ENCODE measurements around the gene RNF138. TPM values are rescaled to one million over a fixed set of nuclear protein-coding genes. Genes with fewer than 3 reads are reported as not detected.

RNF138 gene
- total RNA-seq, 2 experiments from 2014 or later: 67.7 to 77.4 TPM

- Mint-ChIP-seq H3K9me3 (no peaks in the 10 kb centered on the region), H3K27ac (no peak overlapping the region), H3K36me3 (ENCODE audit: low read depth) (peaks cover 39% of the 10 kb centered on the region), H3K4me3 (no peak overlapping the region), H3K4me1 (peaks cover 19% of the 10 kb centered on the region), H3K27me3 (no peaks in the 10 kb centered on the region)
- no peak for DNase-seq
- ChIA-PET CTCF (interaction anchor here (0.7 kb wide), 1 partner anchor 11 kb away, joined by 4 read pairs; no protein-coding TSS in a partner anchor), POLR2A (no interaction called here)
Observed at GRCh38 chr18:32111706-32112105, 20.0 kb downstream of the RNF138 start.

- CTCF ChIA-PET: no interaction called here
- H3K4me3 Mint-ChIP-seq: no peak overlapping the region
- peaks cover 45% of the 10 kb centered on the region for H3K36me3 Mint-ChIP-seq (ENCODE audit: low read depth)
- H3K9me3 Mint-ChIP-seq: no peaks in the 10 kb centered on the region
- peaks cover 28% of the 10 kb centered on the region for H3K4me1 Mint-ChIP-seq
- no peaks in the 10 kb centered on the region for H3K27me3 Mint-ChIP-seq
- POLR2A ChIA-PET: no interaction called here
- no peak overlapping the region for H3K27ac Mint-ChIP-seq
- DNase-seq: no peak
Observed at GRCh38 chr18:32112826-32113225, 21.2 kb downstream of the RNF138 start.

GRCh38 chr18:32114293-32114942 lies 22.7 kb downstream of the RNF138 start:
- peaks cover 29% of the 10 kb centered on the region for H3K4me1 Mint-ChIP-seq
- peak overlapping the region; percentile 61 for H3K27ac Mint-ChIP-seq
- H3K27me3 Mint-ChIP-seq: no peaks in the 10 kb centered on the region
- POLR2A ChIA-PET: no interaction called here
- H3K4me3 Mint-ChIP-seq: no peak overlapping the region
- CTCF ChIA-PET: no interaction called here
- peaks cover 46% of the 10 kb centered on the region for H3K36me3 Mint-ChIP-seq (ENCODE audit: low read depth)
- no peaks in the 10 kb centered on the region for H3K9me3 Mint-ChIP-seq
- DNase-seq: no peak

- Mint-ChIP-seq H3K27me3 (no peaks in the 10 kb centered on the region), H3K9me3 (no peaks in the 10 kb centered on the region), H3K27ac (no peak overlapping the region), H3K4me3 (no peak overlapping the region), H3K36me3 (ENCODE audit: low read depth) (peaks cover 43% of the 10 kb centered on the region), H3K4me1 (peaks cover 11% of the 10 kb centered on the region)
- CTCF ChIA-PET: interaction anchor here (1.6 kb wide), 1 partner anchor 14 kb away, joined by 4 read pairs; no protein-coding TSS in a partner anchor
- no peak for DNase-seq
- POLR2A ChIA-PET: no interaction called here
Observed at GRCh38 chr18:32122039-32122438, 30.4 kb downstream of the RNF138 start.

GRCh38 chr18:32126538-32126937 lies 34.9 kb downstream of the RNF138 start:
- POLR2A ChIA-PET: no interaction called here

GRCh38 chr18:32135625-32136024 lies 44.0 kb downstream of the RNF138 start:
- DNase-seq: no peak
- no peak overlapping the region for H3K4me3 Mint-ChIP-seq
- CTCF ChIA-PET: interaction anchor here (0.6 kb wide), 1 partner anchor 37 kb away, joined by 3 read pairs; no protein-coding TSS in a partner anchor
- H3K27me3 Mint-ChIP-seq: no peaks in the 10 kb centered on the region
- H3K9me3 Mint-ChIP-seq: no peaks in the 10 kb centered on the region
- H3K4me1 Mint-ChIP-seq: peaks cover 9% of the 10 kb centered on the region
- POLR2A ChIA-PET: interaction anchor here (0.6 kb wide), 1 partner anchor 236 kb away, joined by 4 read pairs; no protein-coding TSS in a partner anchor
- peak overlapping the region; percentile 19 for H3K27ac Mint-ChIP-seq
- H3K36me3 Mint-ChIP-seq (ENCODE audit: low read depth): peaks cover 17% of the 10 kb centered on the region

More at GRCh38 chr18:32126538-32126937, 34.9 kb downstream of the RNF138 start:
- H3K36me3 Mint-ChIP-seq (ENCODE audit: low read depth): peaks cover 41% of the 10 kb centered on the region
- no peak overlapping the region for H3K27ac Mint-ChIP-seq
- no peak for DNase-seq
- H3K27me3 Mint-ChIP-seq: no peaks in the 10 kb centered on the region
- peaks cover 4% of the 10 kb centered on the region for H3K4me1 Mint-ChIP-seq
- H3K4me3 Mint-ChIP-seq: no peak overlapping the region
- CTCF ChIA-PET: interaction anchor here (1.1 to 1.2 kb wide), 2 partner anchors 8 to 11 kb away, joined by 3 to 4 read pairs; no protein-coding TSS in a partner anchor
- no peaks in the 10 kb centered on the region for H3K9me3 Mint-ChIP-seq

GRCh38 chr18:32138332-32138982 lies 46.8 kb downstream of the RNF138 start:
- Mint-ChIP-seq H3K27ac (peak overlapping the region; percentile 31), H3K27me3 (no peaks in the 10 kb centered on the region), H3K4me1 (peaks cover 9% of the 10 kb centered on the region), H3K4me3 (no peak overlapping the region), H3K9me3 (no peaks in the 10 kb centered on the region), H3K36me3 (ENCODE audit: low read depth) (peaks cover 8% of the 10 kb centered on the region)
- CTCF ChIA-PET: interaction anchor here (1.1 kb wide), 1 partner anchor 65 kb away, joined by 3 read pairs; no protein-coding TSS in a partner anchor
- POLR2A ChIA-PET: no interaction called here
- DNase-seq: peak; percentile 28

GRCh38 chr18:32139835-32140283 lies 48.2 kb downstream of the RNF138 start:
- Mint-ChIP-seq H3K4me1 (peaks cover 9% of the 10 kb centered on the region), H3K27ac (no peak overlapping the region), H3K4me3 (no peak overlapping the region), H3K27me3 (no peaks in the 10 kb centered on the region), H3K36me3 (ENCODE audit: low read depth) (peaks cover 5% of the 10 kb centered on the region), H3K9me3 (no peaks in the 10 kb centered on the region)
- DNase-seq: no peak
- ChIA-PET CTCF (interaction anchor here (0.7 to 2.1 kb wide), 3 partner anchors 9 to 48 kb away, joined by 3 to 6 read pairs (median 3); partner anchors contain the start of gene RNF138), POLR2A (no interaction called here)

- Mint-ChIP-seq H3K27ac (no peak overlapping the region), H3K4me1 (peaks cover 9% of the 10 kb centered on the region), H3K9me3 (no peaks in the 10 kb centered on the region), H3K27me3 (peaks cover 9% of the 10 kb centered on the region), H3K36me3 (ENCODE audit: low read depth) (no peaks in the 10 kb centered on the region), H3K4me3 (no peak overlapping the region)
- CTCF ChIA-PET: interaction anchor here (1.3 kb wide), 1 partner anchor 8 kb away, joined by 3 read pairs; no protein-coding TSS in a partner anchor
- POLR2A ChIA-PET: no interaction called here
- no peak for DNase-seq
Observed at GRCh38 chr18:32148185-32148870, 56.7 kb downstream of the RNF138 start.

- CTCF ChIA-PET: interaction anchor here (0.6 to 1.1 kb wide), 2 partner anchors 86 to 452 kb away, joined by 3 read pairs; no protein-coding TSS in a partner anchor
- Mint-ChIP-seq H3K36me3 (ENCODE audit: low read depth) (no peaks in the 10 kb centered on the region), H3K9me3 (peaks cover 2% of the 10 kb centered on the region), H3K4me3 (no peak overlapping the region), H3K4me1 (peaks cover 10% of the 10 kb centered on the region), H3K27ac (no peak overlapping the region), H3K27me3 (peaks cover 12% of the 10 kb centered on the region)
- no peak for DNase-seq
- POLR2A ChIA-PET: no interaction called here
Observed at GRCh38 chr18:32152705-32153448, 61.2 kb downstream of the RNF138 start.

GRCh38 chr18:32156855-32157254 lies 65.2 kb downstream of the RNF138 start:
- CTCF ChIA-PET: interaction anchor here (1.4 to 2.0 kb wide), 2 partner anchors 10 to 314 kb away, joined by 6 to 12 read pairs; partner anchors contain the start of gene GAREM1
- H3K27ac Mint-ChIP-seq: no peak overlapping the region
- DNase-seq: no peak
- POLR2A ChIA-PET: no interaction called here
- H3K4me1 Mint-ChIP-seq: peaks cover 13% of the 10 kb centered on the region
- no peak overlapping the region for H3K4me3 Mint-ChIP-seq
- no peaks in the 10 kb centered on the region for H3K36me3 Mint-ChIP-seq (ENCODE audit: low read depth)
- H3K27me3 Mint-ChIP-seq: peaks cover 4% of the 10 kb centered on the region
- H3K9me3 Mint-ChIP-seq: peaks cover 2% of the 10 kb centered on the region

- H3K27ac Mint-ChIP-seq: no peak overlapping the region
- H3K4me1 Mint-ChIP-seq: peaks cover 12% of the 10 kb centered on the region
- no peak for DNase-seq
- H3K27me3 Mint-ChIP-seq: peaks cover 3% of the 10 kb centered on the region
- CTCF ChIA-PET: interaction anchor here (0.5 to 2.0 kb wide), 9 partner anchors 9 to 395 kb away, joined by 3 to 13 read pairs (median 4); partner anchors contain the start of genes GAREM1 and TRAPPC8
- no peaks in the 10 kb centered on the region for H3K36me3 Mint-ChIP-seq (ENCODE audit: low read depth)
- POLR2A ChIA-PET: interaction anchor here (0.9 kb wide), 1 partner anchor 138 kb away, joined by 3 read pairs; no protein-coding TSS in a partner anchor
- H3K4me3 Mint-ChIP-seq: no peak overlapping the region
- H3K9me3 Mint-ChIP-seq: peaks cover 2% of the 10 kb centered on the region
Observed at GRCh38 chr18:32157580-32157979, 65.9 kb downstream of the RNF138 start.

Measured in activated CD4-positive, alpha-beta T cell treated with anti-CD3 and anti-CD28 coated beads, Interleukin-2, amount 10 ng/mL, durations not matched to agents 7 days and 5 days (primary cell).